ENCODE results near the gene NRXN3.

The NRXN3 gene

DNA sequence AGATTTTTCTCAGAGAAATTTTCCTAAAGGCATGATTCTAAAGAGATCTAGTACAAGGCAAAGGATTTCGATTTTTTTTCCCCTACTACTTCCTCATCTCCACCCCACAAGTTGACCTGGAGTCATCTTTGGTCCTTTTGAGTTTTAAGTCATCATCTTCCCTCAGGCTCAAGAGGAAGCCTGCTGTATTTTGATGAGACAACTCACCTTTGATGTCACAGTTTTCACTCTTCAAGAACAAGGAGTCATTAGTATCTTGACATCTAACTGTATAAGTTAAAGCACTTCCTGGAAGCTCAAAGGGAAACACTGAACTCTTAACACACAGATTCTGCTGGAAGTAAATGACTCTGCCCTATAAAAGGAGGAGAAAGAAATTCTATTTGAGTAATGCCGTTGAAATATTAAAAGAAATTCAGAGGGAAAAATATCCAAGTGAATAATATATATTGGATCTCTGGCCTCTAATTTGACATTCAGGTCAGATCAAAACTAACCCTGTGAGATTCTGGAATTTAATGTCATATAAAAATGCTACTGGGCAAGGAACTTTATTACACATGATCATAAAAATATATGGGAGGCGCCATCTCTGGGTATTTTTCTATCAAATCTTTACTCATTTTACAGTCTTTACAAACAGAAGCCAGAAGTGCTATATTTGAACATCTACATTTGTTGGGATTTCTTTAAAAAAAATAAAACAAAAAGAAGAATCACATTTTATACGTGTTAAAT lies 435.0 kb downstream of the NRXN3 start:
- H3K4me3 ChIP-seq (ENCODE audit: low read length): no peak overlapping the region
- TF ChIP-seq CTCF (conservative IDR thresholded peaks at IDR 0.05; ENCODE audit: low read length): no peak
- no peak for DNase-seq (ENCODE audit: low read depth)

GRCh38 chr14:78605897-78606500 lies 435.8 kb downstream of the NRXN3 start:
- TF ChIP-seq CTCF (conservative IDR thresholded peaks at IDR 0.05; ENCODE audit: low read length): no peak
- DNase-seq (ENCODE audit: low read depth): peak; percentile 97
- no peak overlapping the region for H3K4me3 ChIP-seq (ENCODE audit: low read length)

GRCh38 chr14:78608998-78609787 lies 439.0 kb downstream of the NRXN3 start:
- no peak overlapping the region for H3K4me3 ChIP-seq (ENCODE audit: low read length)
- no peak for DNase-seq (ENCODE audit: low read depth)
- no peak for TF ChIP-seq CTCF (conservative IDR thresholded peaks at IDR 0.05; ENCODE audit: low read length)

DNA sequence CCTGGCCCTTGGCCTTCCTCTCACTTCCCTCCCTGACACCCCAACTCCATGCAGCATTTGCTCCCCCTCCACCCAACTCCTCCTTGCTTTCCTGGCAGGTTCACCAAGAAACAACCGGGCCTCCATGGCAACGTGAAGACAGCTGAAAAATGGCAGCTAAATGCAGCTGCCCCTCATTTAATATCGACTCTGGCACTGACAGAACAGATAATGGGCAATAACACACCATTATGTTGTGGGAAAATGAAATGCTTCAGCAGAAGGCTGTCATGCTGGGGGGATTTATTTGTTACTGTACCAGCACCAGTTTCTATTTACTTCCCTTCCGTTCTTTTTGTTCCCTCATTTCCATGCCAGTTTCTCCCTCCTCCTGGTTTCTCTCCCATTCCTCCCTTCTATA lies 440.8 kb downstream of the NRXN3 start:
- DNase-seq (ENCODE audit: low read depth): no peak
- no peak for TF ChIP-seq CTCF (conservative IDR thresholded peaks at IDR 0.05; ENCODE audit: low read length)
- no peak overlapping the region for H3K4me3 ChIP-seq (ENCODE audit: low read length)

DNA sequence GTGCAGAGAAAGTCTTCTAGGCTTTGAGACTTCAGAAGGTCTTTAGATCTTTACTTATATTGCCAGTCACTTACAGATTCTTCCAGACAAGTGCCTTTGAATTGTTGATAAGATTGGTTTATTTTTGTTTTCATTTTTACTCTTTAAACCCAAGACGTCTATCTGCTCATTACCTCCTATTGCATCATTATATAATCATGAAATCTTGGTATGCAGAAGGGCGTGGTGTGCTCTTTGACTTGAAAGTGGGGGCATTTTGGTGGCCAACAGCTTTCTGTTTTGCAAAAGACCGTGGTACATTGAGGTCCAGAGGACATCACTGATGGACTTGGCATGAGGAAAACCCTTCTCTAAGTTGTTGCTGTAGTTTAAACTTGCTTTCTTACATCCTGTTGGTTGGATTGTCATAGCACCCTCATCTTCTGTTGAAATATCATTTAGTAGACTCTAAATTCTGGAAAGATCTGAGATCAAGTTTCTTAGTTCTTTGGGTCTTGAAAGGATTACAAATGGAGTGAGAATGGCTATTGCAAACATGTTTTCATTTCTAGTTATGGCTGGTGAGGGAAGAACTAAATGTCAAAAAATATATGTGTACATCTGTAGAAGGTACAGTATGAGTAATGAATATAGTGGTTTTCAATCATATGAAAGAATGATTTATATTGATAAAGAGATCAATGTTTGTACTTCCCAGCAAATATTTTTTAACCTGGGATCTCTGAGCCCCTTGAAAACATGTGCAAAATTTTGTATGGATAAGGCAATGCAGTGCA lies 441.8 kb downstream of the NRXN3 start:
- TF ChIP-seq CTCF (conservative IDR thresholded peaks at IDR 0.05; ENCODE audit: low read length): no peak
- peak; percentile 13 for DNase-seq (ENCODE audit: low read depth)

DNA sequence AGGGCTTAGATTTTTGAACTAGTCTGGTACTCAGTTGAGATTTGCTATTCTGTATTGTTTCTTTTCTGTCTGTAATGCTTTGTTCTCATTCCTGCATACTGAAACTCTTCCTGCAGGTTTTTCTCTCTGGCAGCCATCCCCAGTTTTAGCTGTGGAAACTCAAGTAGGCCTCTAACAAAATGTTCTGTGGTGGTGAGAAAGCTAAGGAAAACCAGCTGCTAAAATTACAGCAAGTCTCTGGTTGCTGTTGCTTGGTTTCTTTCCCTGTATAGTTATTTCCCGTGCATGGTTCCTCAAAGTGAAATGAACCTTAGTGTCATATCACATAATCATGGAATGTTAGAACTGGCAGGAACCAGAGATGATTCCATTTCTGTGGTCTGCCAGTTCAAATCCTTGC lies 442.5 kb downstream of the NRXN3 start:
- H3K4me3 ChIP-seq (ENCODE audit: low read length): no peak overlapping the region
- no peak for TF ChIP-seq CTCF (conservative IDR thresholded peaks at IDR 0.05; ENCODE audit: low read length)
- DNase-seq (ENCODE audit: low read depth): peak; percentile 75

More for the DNA sequence above, 441.8 kb downstream of the NRXN3 start:
- H3K4me3 ChIP-seq (ENCODE audit: low read length): no peak overlapping the region
